HepG2 (cell line): ENCODE measurements around the gene DDX54. TPM values are rescaled to one million over a fixed set of nuclear protein-coding genes. Genes with fewer than 3 reads are reported as not detected.

Experiments used
- ETV6 ChIP-seq: sonication (generic); formaldehyde crosslinking; conservative IDR thresholded peaks from 2 replicates; pipeline ENCODE4 v1.4.0; 2020; ENCODE audit warnings: missing genetic modification reagents
- MEIS2 ChIP-seq: sonication (generic); formaldehyde crosslinking; IDR thresholded peaks from 2 replicates; pipeline ENCODE4 v1.9.0; 2021; ENCODE audit warnings: mild to moderate bottlenecking, missing genetic modification reagents
- NCOA5 ChIP-seq: sonication (generic); formaldehyde crosslinking; IDR thresholded peaks from 2 replicates; pipeline ENCODE4 v1.4.0; 2020; ENCODE audit warnings: missing genetic modification reagents
- NFE2L1 ChIP-seq: sonication (generic); formaldehyde crosslinking; IDR thresholded peaks from 2 replicates; pipeline ENCODE4 v1.4.0; 2020; ENCODE audit warnings: missing genetic modification reagents, mild to moderate bottlenecking, borderline replicate concordance
- PCBP1 ChIP-seq: fragments of 200-400 bp; formaldehyde crosslinking; IDR thresholded peaks from 2 replicates; pipeline ENCODE4 v1.6.1; 2017; ENCODE audit warnings: mild to moderate bottlenecking, low read depth, low read length, borderline replicate concordance
- SATB2 ChIP-seq: sonication (generic); formaldehyde crosslinking; IDR thresholded peaks from 2 replicates; pipeline ENCODE4 v1.5.0; 2020; ENCODE audit warnings: missing genetic modification reagents
- SP2 ChIP-seq: sonication (generic); formaldehyde crosslinking; IDR thresholded peaks from 2 replicates; pipeline ENCODE4 v1.5.1; 2020; ENCODE audit warnings: mild to moderate bottlenecking, missing genetic modification reagents
- SRSF4 ChIP-seq: fragments of 200-400 bp; formaldehyde crosslinking; IDR thresholded peaks from one replicate; pipeline ENCODE4 v1.6.1; 2018; ENCODE audit warnings: mild to moderate bottlenecking, low read depth, low read length, moderate library complexity; ENCODE audit not compliant: poor library complexity, severe bottlenecking
- TCF7 ChIP-seq: sonication (generic); IDR thresholded peaks from 2 replicates; pipeline ENCODE4 v1.6.1; 2016; ENCODE audit warnings: antibody characterized with exemption, low read depth
- XBP1 ChIP-seq: sonication (generic); formaldehyde crosslinking; IDR thresholded peaks from 2 replicates; pipeline ENCODE4 v1.5.0; 2020; ENCODE audit warnings: missing genetic modification reagents
- ZBTB20 ChIP-seq: sonication (generic); formaldehyde crosslinking; IDR thresholded peaks from 2 replicates; pipeline ENCODE4 v1.8.1; 2023; ENCODE audit warnings: missing genetic modification reagents, low read depth, mild to moderate bottlenecking, borderline replicate concordance
- ZC3H4 ChIP-seq: sonication (generic); formaldehyde crosslinking; IDR thresholded peaks from 2 replicates; pipeline ENCODE4 v1.4.0; 2020; ENCODE audit warnings: missing genetic modification reagents, borderline replicate concordance
- ZFAT ChIP-seq: sonication (generic); formaldehyde crosslinking; conservative IDR thresholded peaks from 2 replicates; pipeline ENCODE4 v1.8.1; 2023; ENCODE audit warnings: missing genetic modification reagents, inconsistent platforms
- ZFP41 ChIP-seq: sonication (generic); formaldehyde crosslinking; IDR thresholded peaks from 2 replicates; pipeline ENCODE4 v1.4.0; 2020; ENCODE audit warnings: mild to moderate bottlenecking, missing genetic modification reagents, borderline replicate concordance
- ZNF660 ChIP-seq: sonication (generic); formaldehyde crosslinking; IDR thresholded peaks from 2 replicates; pipeline ENCODE4 v1.5.1; 2020; ENCODE audit warnings: mild to moderate bottlenecking, low read depth, missing genetic modification reagents, borderline replicate concordance
- ZNF713 ChIP-seq: sonication (generic); formaldehyde crosslinking; IDR thresholded peaks from 2 replicates; pipeline ENCODE4 v1.4.0; 2020; ENCODE audit warnings: mild to moderate bottlenecking, missing genetic modification reagents
- ZNF792 ChIP-seq: IDR thresholded peaks from 2 replicates; pipeline ENCODE4 v1.6.1; 2016
- polyA plus RNA-seq, 8 experiments: library from polyadenylated mRNA; depleted of rRNA in 3 of 8; stranded (reverse) in 7 of 8; unstranded in 1 of 8; fragments of >200 nt; fragmentation: Illumina TruSeq in 4 of 8; extraction: Trizol in 4 of 8; gene quantifications; 2 replicates each; pipeline versions ENCODE4 v1.2.1 to v1.2.3, GENCODE V29; 2011 to 2016; ENCODE audit warnings: low read depth in 4 of 8, missing spikeins in 1 of 8, mixed read lengths in 1 of 8; ENCODE audit not compliant: insufficient read depth in 1 of 8
- total RNA-seq, 5 experiments: library from RNA; depleted of rRNA; stranded (reverse); fragments of >200 nt; fragmentation: Illumina TruSeq; extraction: Trizol; gene quantifications; 2 replicates each; pipeline ENCODE4 v1.2.3, GENCODE V29; 2016; ENCODE audit warnings: low read depth in 1 of 5
- TF ChIP-seq, protein P1 (sequence below): sonication (generic); formaldehyde crosslinking; IDR thresholded peaks from 2 replicates; pipeline ENCODE4 v1.4.0; 2020; ENCODE audit warnings: missing genetic modification reagents
- TF ChIP-seq, protein P2 (sequence below): sonication (generic); formaldehyde crosslinking; IDR thresholded peaks from 2 replicates; pipeline ENCODE4 v1.5.0; 2020; ENCODE audit warnings: mild to moderate bottlenecking, missing genetic modification reagents
- TF ChIP-seq, protein P3 (sequence below): sonication (generic); formaldehyde crosslinking; IDR thresholded peaks from 2 replicates; pipeline ENCODE4 v1.4.0; 2020; ENCODE audit warnings: missing genetic modification reagents
- TF ChIP-seq, protein P4 (sequence below): IDR thresholded peaks from 2 replicates; pipeline ENCODE4 v1.6.1; 2018; ENCODE audit warnings: missing genetic modification reagents, mild to moderate bottlenecking, missing compliant biosample characterization
- TF ChIP-seq, protein P5 (sequence below): sonication (generic); formaldehyde crosslinking; IDR thresholded peaks from 2 replicates; pipeline ENCODE4 v1.4.0; 2020; ENCODE audit warnings: missing genetic modification reagents, mild to moderate bottlenecking, borderline replicate concordance

Gene DDX54
- total and polyA plus RNA-seq, 2 of the 13 experiments (the other 11 are each of a cell fraction or from before 2014, with no cell fraction given), result 59.7 to 61.1 TPM

DNA sequence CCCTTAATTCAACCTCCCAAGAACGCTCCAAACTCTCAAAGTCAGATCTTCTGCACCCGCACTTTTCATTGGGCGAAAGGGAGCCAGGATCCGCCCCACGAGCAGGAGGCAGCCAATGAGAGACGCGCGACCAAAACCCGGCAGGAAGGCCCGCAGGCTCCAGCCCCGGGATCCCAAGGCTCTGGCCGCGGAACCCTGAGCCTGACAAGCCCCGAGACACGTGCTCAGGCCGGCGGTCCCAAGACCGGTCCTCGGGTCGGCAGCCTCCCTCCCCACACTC is 438 bp downstream of the DDX54 start (continued):
- peak; percentile 48; the same call in 1 of the 2 replicates for TF ChIP-seq MEIS2 (CRISPR knock-in tag)
- TF ChIP-seq ZNF660 (CRISPR knock-in tag), result no peak
- TF ChIP-seq ETV6 (CRISPR knock-in tag), result no peak
- TF ChIP-seq, protein P1, sequence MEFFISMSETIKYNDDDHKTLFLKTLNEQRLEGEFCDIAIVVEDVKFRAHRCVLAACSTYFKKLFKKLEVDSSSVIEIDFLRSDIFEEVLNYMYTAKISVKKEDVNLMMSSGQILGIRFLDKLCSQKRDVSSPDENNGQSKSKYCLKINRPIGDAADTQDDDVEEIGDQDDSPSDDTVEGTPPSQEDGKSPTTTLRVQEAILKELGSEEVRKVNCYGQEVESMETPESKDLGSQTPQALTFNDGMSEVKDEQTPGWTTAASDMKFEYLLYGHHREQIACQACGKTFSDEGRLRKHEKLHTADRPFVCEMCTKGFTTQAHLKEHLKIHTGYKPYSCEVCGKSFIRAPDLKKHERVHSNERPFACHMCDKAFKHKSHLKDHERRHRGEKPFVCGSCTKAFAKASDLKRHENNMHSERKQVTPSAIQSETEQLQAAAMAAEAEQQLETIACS (CRISPR knock-in tag), result no peak
- no peak for TF ChIP-seq SATB2 (CRISPR knock-in tag)
- peak; percentile 73; the same call in 1 of the 2 replicates for TF ChIP-seq NFE2L1 (CRISPR knock-in tag)
- TF ChIP-seq SRSF4, result no peak
- peak; percentile 46; the same call in 1 of the 2 replicates for TF ChIP-seq XBP1
- peak; percentile 2; the same call in 1 of the 2 replicates for TF ChIP-seq ZNF792 (CRISPR knock-in tag)
- TF ChIP-seq, protein P2, sequence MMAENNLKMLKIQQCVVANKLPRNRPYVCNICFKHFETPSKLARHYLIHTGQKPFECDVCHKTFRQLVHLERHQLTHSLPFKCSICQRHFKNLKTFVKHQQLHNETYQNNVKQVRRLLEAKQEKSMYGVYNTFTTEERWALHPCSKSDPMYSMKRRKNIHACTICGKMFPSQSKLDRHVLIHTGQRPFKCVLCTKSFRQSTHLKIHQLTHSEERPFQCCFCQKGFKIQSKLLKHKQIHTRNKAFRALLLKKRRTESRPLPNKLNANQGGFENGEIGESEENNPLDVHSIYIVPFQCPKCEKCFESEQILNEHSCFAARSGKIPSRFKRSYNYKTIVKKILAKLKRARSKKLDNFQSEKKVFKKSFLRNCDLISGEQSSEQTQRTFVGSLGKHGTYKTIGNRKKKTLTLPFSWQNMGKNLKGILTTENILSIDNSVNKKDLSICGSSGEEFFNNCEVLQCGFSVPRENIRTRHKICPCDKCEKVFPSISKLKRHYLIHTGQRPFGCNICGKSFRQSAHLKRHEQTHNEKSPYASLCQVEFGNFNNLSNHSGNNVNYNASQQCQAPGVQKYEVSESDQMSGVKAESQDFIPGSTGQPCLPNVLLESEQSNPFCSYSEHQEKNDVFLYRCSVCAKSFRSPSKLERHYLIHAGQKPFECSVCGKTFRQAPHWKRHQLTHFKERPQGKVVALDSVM (CRISPR knock-in tag), result peak; percentile 83; the same call in 1 of the 2 replicates
- TF ChIP-seq ZNF713, result no peak
- TF ChIP-seq, protein P3, sequence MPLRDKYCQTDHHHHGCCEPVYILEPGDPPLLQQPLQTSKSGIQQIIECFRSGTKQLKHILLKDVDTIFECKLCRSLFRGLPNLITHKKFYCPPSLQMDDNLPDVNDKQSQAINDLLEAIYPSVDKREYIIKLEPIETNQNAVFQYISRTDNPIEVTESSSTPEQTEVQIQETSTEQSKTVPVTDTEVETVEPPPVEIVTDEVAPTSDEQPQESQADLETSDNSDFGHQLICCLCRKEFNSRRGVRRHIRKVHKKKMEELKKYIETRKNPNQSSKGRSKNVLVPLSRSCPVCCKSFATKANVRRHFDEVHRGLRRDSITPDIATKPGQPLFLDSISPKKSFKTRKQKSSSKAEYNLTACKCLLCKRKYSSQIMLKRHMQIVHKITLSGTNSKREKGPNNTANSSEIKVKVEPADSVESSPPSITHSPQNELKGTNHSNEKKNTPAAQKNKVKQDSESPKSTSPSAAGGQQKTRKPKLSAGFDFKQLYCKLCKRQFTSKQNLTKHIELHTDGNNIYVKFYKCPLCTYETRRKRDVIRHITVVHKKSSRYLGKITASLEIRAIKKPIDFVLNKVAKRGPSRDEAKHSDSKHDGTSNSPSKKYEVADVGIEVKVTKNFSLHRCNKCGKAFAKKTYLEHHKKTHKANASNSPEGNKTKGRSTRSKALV (CRISPR knock-in tag), result no peak
- 0 out of 2 replicates have a peak, but pooled peaks have one; percentile 79 for TF ChIP-seq ZFAT
- TF ChIP-seq, protein P4, sequence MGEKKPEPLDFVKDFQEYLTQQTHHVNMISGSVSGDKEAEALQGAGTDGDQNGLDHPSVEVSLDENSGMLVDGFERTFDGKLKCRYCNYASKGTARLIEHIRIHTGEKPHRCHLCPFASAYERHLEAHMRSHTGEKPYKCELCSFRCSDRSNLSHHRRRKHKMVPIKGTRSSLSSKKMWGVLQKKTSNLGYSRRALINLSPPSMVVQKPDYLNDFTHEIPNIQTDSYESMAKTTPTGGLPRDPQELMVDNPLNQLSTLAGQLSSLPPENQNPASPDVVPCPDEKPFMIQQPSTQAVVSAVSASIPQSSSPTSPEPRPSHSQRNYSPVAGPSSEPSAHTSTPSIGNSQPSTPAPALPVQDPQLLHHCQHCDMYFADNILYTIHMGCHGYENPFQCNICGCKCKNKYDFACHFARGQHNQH (CRISPR knock-in tag), result no peak
- TF ChIP-seq PCBP1, result 0 out of 2 replicates have a peak, but pooled peaks have one; percentile 3
- TF ChIP-seq, protein P5, sequence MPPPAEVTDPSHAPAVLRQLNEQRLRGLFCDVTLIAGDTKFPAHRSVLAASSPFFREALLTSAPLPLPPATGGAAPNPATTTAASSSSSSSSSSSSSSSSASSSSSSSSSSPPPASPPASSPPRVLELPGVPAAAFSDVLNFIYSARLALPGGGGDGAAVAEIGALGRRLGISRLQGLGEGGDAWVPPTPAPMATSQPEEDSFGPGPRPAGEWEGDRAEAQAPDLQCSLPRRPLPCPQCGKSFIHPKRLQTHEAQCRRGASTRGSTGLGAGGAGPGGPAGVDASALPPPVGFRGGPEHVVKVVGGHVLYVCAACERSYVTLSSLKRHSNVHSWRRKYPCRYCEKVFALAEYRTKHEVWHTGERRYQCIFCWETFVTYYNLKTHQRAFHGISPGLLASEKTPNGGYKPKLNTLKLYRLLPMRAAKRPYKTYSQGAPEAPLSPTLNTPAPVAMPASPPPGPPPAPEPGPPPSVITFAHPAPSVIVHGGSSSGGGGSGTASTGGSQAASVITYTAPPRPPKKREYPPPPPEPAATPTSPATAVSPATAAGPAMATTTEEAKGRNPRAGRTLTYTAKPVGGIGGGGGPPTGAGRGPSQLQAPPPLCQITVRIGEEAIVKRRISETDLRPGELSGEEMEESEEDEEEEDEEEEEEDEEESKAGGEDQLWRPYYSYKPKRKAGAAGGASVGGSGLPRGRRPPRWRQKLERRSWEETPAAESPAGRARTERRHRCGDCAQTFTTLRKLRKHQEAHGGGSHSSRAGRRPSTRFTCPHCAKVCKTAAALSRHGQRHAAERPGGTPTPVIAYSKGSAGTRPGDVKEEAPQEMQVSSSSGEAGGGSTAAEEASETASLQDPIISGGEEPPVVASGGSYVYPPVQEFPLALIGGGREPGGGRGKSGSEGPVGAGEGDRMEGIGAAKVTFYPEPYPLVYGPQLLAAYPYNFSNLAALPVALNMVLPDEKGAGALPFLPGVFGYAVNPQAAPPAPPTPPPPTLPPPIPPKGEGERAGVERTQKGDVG (CRISPR knock-in tag), result 0 out of 2 replicates have a peak, but pooled peaks have one; percentile 21
- no peak for TF ChIP-seq TCF7
- TF ChIP-seq NCOA5, result no peak
- TF ChIP-seq ZC3H4 (CRISPR knock-in tag), result no peak
- TF ChIP-seq ZBTB20 (CRISPR knock-in tag), result no peak; the same call in 1 of the 2 replicates
- peak; percentile 90 for TF ChIP-seq SP2 (CRISPR knock-in tag)
- TF ChIP-seq ZFP41, result 0 out of 2 replicates have a peak, but pooled peaks have one; percentile 9
